Cardiac muscle cell (in vitro differentiated cells and primary cell): Measurements from ENCODE around the gene ORMDL1. TPM values are rescaled to one million over a fixed set of nuclear protein-coding genes. Genes with fewer than 3 reads are reported as not detected.
A peak's percentile ranks its signal among the peaks of the same experiment; 100 is the strongest.

Source experiments
- DNase-seq, 2 donors: peaks; one replicate each; pipeline versions ENCODE4 v3.0.0 to v3.0.0-alpha.2; 2010 to 2017; ENCODE audit warnings: low read depth in 1 of 2, low spot score in 1 of 2
- H3K27ac ChIP-seq: fragments of 200-600 bp; sonication (generic); 2 replicates; pipeline ENCODE4 v1.5.1; 2016
- H3K27me3 ChIP-seq: fragments of 200-600 bp; sonication (generic); 2 replicates; pipeline ENCODE4 v1.6.0; 2016; ENCODE audit warnings: control low read depth
- H3K36me3 ChIP-seq: fragments of 200-600 bp; sonication (generic); 2 replicates; pipeline ENCODE4 v1.5.1; 2016; ENCODE audit warnings: control low read depth
- H3K4me1 ChIP-seq: fragments of 200-600 bp; sonication (generic); 2 replicates; pipeline ENCODE4 v1.8.1; 2017; ENCODE audit warnings: low read depth, mild to moderate bottlenecking, mixed run types
- H3K4me3 ChIP-seq: fragments of 200-600 bp; sonication (generic); 2 replicates; pipeline ENCODE4 v1.5.1; 2016; ENCODE audit warnings: mild to moderate bottlenecking
- H3K9me3 ChIP-seq: fragments of 200-600 bp; sonication (generic); 2 replicates; pipeline ENCODE4 v1.5.1; 2017; ENCODE audit warnings: low read depth, mild to moderate bottlenecking, control low read depth
- CTCF ChIP-seq: IDR thresholded peaks from 2 replicates; pipeline ENCODE4 v1.5.1; 2012; ENCODE audit warnings: low read depth, mild to moderate bottlenecking, low read length
- polyA plus RNA-seq: library from polyadenylated mRNA; unstranded; fragments of >200 nt; fragmentation: Nextera tagmentation; extraction: Ambion mirVana; gene quantifications from 2 replicates; pipeline ENCODE4 v1.2.1, GENCODE V29; 2016
- total RNA-seq: library from RNA; depleted of rRNA; stranded (reverse); fragments of >200 nt; gene quantifications from 2 replicates; pipeline ENCODE4 v1.2.3, GENCODE V29; 2016

ORMDL1 gene
- total and polyA plus RNA-seq, 2 experiments from 2014 or later: 96.1 to 138 TPM

DNA sequence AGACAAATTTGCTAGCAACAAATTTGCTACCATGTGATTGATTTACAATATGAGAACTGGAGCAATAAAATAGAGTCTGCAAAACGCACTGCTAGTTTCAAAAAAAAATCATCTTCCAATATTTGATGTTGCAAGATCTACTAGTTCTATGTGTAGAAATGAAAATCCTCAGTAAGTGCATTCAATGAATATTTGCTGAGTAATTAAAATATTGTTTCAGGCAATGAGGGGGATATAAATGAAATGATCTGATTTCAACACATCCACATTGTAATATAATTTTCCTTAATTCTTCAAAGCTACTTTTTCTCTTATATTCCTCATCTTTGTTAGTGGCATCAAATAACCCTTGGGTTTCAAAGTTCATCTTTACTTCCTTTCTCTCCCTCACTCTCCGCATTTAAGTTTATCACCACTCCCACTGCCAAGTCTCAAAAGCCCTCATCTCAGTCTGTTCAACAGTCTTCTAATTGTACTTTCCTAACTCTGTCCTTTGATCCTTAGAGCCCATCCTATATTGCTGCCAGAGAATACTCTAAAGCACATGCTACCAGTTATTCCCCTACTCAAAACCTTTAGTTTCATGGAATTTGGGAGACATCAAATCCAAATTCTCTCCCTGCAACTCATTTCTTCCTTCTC, 27.7 kb downstream of the ORMDL1 start:
- H3K4me3 ChIP-seq: no peak overlapping the region
- H3K27ac ChIP-seq: no peak overlapping the region
- DNase-seq: no peak
- no peak for TF ChIP-seq CTCF
- H3K36me3 ChIP-seq: peaks cover 17% of the 10 kb centered on the region
- H3K27me3 ChIP-seq: no peaks in the 10 kb centered on the region
- H3K4me1 ChIP-seq: peaks cover 3% of the 10 kb centered on the region
- no peaks in the 10 kb centered on the region for H3K9me3 ChIP-seq

DNA sequence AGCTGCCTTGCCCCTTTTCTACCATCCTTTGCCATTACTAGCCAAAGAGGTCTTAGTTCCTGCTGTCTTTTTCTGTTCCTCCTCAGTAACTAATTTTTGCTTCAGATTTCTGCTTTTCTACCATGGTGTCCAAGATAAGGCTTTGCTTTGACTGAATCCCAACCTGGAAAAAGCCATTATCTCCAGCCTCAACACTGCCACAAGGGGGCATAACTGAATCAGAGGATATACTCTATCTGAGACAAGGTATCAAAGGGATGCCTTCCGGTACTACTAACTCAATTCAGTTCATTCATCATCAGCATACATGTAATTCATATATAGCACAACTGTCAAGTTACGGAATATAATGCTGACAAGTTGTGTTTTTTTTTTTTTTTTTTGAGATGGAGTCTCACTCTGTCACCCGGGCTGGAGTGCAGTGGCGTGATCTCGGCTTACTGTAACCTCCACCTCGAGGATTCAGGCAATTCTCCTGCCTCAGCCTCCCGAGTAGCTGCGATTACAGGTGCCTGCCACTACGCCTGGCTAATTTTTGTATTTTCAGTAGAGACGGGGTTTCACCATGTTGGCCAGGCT, 33.0 kb downstream of the ORMDL1 start:
- TF ChIP-seq CTCF: peak; percentile 65
- Histone ChIP-seq H3K4me3 (no peak overlapping the region), H3K27me3 (no peaks in the 10 kb centered on the region), H3K36me3 (peaks cover 30% of the 10 kb centered on the region), H3K27ac (no peak overlapping the region), H3K9me3 (no peaks in the 10 kb centered on the region), H3K4me1 (peaks cover 2% of the 10 kb centered on the region)
- peak; percentile 42 to 47 for DNase-seq

DNA sequence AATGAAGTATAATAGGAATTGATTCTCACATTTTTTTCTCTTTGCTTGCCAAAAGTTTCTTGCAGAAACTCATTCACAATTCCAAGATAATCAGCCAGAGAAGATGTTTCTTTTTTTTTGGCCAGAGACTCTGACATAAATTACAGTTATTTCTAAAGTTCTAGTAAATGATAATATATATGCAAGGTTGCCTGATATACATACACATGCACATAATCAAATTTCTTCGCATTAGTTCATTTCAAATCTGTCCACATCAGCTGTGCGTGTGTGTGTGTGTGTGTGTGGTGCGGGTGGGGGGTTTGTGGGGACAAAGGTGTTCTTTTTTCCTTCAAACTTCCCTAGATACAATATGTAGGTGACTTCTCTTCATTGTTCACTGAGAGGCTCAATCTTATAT, 54.7 kb downstream of the ORMDL1 start:
- Histone ChIP-seq H3K27me3 (no peaks in the 10 kb centered on the region), H3K36me3 (no peaks in the 10 kb centered on the region), H3K27ac (no peak overlapping the region), H3K4me3 (no peak overlapping the region), H3K9me3 (no peaks in the 10 kb centered on the region), H3K4me1 (no peaks in the 10 kb centered on the region)
- DNase-seq: no peak
- no peak for TF ChIP-seq CTCF

DNA sequence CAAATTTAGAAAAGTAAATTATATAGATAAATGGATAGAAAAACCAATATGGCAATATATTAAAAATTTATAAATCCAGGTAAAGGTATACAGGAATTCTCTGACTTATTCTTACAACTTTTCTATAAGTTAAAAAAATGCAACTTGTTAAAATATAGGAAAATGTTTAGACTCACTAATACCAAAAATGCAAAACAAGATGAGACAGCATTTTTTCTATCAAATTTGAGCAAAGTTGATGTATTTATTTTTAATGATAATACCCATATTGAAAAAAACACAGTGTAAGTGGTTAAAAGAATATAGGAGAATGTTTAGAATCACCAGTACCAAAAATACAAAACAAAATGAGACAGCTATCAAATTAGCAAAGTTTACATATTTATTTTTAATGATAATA, 57.3 kb downstream of the ORMDL1 start:
- Histone ChIP-seq H3K4me3 (no peak overlapping the region), H3K27ac (no peak overlapping the region), H3K36me3 (no peaks in the 10 kb centered on the region), H3K9me3 (no peaks in the 10 kb centered on the region), H3K27me3 (no peaks in the 10 kb centered on the region), H3K4me1 (no peaks in the 10 kb centered on the region)
- DNase-seq: no peak
- TF ChIP-seq CTCF: no peak

- H3K4me1 ChIP-seq: no peaks in the 10 kb centered on the region
- no peak overlapping the region for H3K4me3 ChIP-seq
- TF ChIP-seq CTCF: no peak
- H3K9me3 ChIP-seq: no peaks in the 10 kb centered on the region
- no peak for DNase-seq
- H3K36me3 ChIP-seq: no peaks in the 10 kb centered on the region
- H3K27me3 ChIP-seq: no peaks in the 10 kb centered on the region
- no peak overlapping the region for H3K27ac ChIP-seq
Observed at GRCh38 chr2:189726271-189726670, 57.9 kb downstream of the ORMDL1 start.
